Neural progenitor cell (in vitro differentiated cells): Measurements from ENCODE around the gene EIF4G3. TPM values are rescaled to one million over a fixed set of nuclear protein-coding genes. Genes with fewer than 3 reads are reported as not detected.

Experiments used
- DNase-seq: peaks from one replicate; pipeline ENCODE4 v3.0.0-alpha.2; 2016; ENCODE audit warnings: low spot score
- H2AFZ ChIP-seq: fragments of 200-600 bp; sonication (generic); replicated peaks from 2 replicates; pipeline ENCODE4 v1.6.1; 2016; ENCODE audit warnings: antibody characterized with exemption
- H3F3A ChIP-seq: fragments of 200-600 bp; sonication (generic); 2 replicates; pipeline ENCODE4 v1.6.1; 2016; ENCODE audit warnings: antibody characterized with exemption, low read depth
- H3K27ac ChIP-seq: fragments of 200-600 bp; sonication (generic); 2 replicates; pipeline ENCODE4 v1.5.1; 2016; ENCODE audit warnings: mild to moderate bottlenecking
- H3K27me3 ChIP-seq: fragments of 200-600 bp; sonication (generic); 2 replicates; pipeline ENCODE4 v1.6.1; 2016; ENCODE audit warnings: mild to moderate bottlenecking, moderate library complexity
- H3K36me3 ChIP-seq: fragments of 200-600 bp; sonication (generic); 2 replicates; pipeline ENCODE4 v1.5.1; 2016
- H3K4me1 ChIP-seq: fragments of 200-600 bp; sonication (generic); 2 replicates; pipeline ENCODE4 v1.6.1; 2016; ENCODE audit warnings: mixed run types
- H3K4me2 ChIP-seq: fragments of 200-600 bp; sonication (generic); 2 replicates; pipeline ENCODE4 v1.6.1; 2016
- H3K4me3 ChIP-seq: fragments of 200-600 bp; sonication (generic); 2 replicates; pipeline ENCODE4 v1.5.1; 2016
- H3K79me2 ChIP-seq: fragments of 200-600 bp; sonication (generic); 2 replicates; pipeline ENCODE4 v1.6.1; 2016; ENCODE audit warnings: low read depth
- H3K9ac ChIP-seq: fragments of 200-600 bp; sonication (generic); 2 replicates; pipeline ENCODE4 v1.6.1; 2016
- H3K9me3 ChIP-seq: fragments of 200-600 bp; sonication (generic); 2 replicates; pipeline ENCODE4 v1.5.1; 2016; ENCODE audit warnings: low read depth
- H4K20me1 ChIP-seq: fragments of 200-600 bp; sonication (generic); 2 replicates; pipeline ENCODE4 v1.6.1; 2016; ENCODE audit warnings: low read depth
- H3K27ac Mint-ChIP-seq: 3 replicates; pipeline ENCODE4 v1.8.0; 2021; ENCODE audit warnings: mixed read lengths
- H3K27me3 Mint-ChIP-seq: 2 replicates; pipeline ENCODE4 v1.8.0; 2022; ENCODE audit warnings: low read depth, mild to moderate bottlenecking, inconsistent platforms, moderate library complexity, mixed read lengths; ENCODE audit not compliant: insufficient read depth
- H3K36me3 Mint-ChIP-seq: 3 replicates; pipeline ENCODE4 v1.8.0; 2021; ENCODE audit warnings: mixed read lengths
- H3K4me1 Mint-ChIP-seq: 3 replicates; pipeline ENCODE4 v1.8.0; 2021; ENCODE audit warnings: mixed read lengths
- H3K4me3 Mint-ChIP-seq: 3 replicates; pipeline ENCODE4 v1.8.0; 2021; ENCODE audit warnings: mild to moderate bottlenecking, moderate library complexity, mixed read lengths
- H3K9me3 Mint-ChIP-seq: 3 replicates; pipeline ENCODE4 v1.8.0; 2020; ENCODE audit warnings: mixed read lengths
- CTCF ChIP-seq: fragments of 200-600 bp; sonication (generic); IDR thresholded peaks from 2 replicates; pipeline ENCODE4 v1.5.1; 2017; ENCODE audit warnings: antibody characterized with exemption, mild to moderate bottlenecking
- EZH2 ChIP-seq: fragments of 200-600 bp; sonication (generic); IDR thresholded peaks from 2 replicates; pipeline ENCODE4 v1.6.1; 2017; ENCODE audit warnings: antibody characterized with exemption, mild to moderate bottlenecking, moderate library complexity
- EZH2phosphoT487 ChIP-seq: fragments of 200-600 bp; sonication (generic); IDR thresholded peaks from 2 replicates; pipeline ENCODE4 v1.6.1; 2017; ENCODE audit warnings: antibody characterized with exemption
- total RNA-seq: library from RNA; depleted of rRNA; stranded (reverse); fragments of >200 nt; gene quantifications from 2 replicates; pipeline ENCODE4 v1.2.3, GENCODE V29; 2015; ENCODE audit warnings: low replicate concordance

EIF4G3 gene
- total RNA-seq, 1 donor from 2014 or later = 73.4 TPM

- TF ChIP-seq EZH2phosphoT487 (no peak), EZH2 (no peak), CTCF (no peak)
- Histone ChIP-seq H4K20me1 (no peaks in the 10 kb centered on the region), H3K79me2 (no peaks in the 10 kb centered on the region), H3K4me1 (no peaks in the 10 kb centered on the region), H3K4me3 (no peak overlapping the region), H2AFZ (no peak overlapping the region), H3K9me3 (no peaks in the 10 kb centered on the region), H3K4me2 (no peak overlapping the region), H3K27me3 (no peaks in the 10 kb centered on the region), H3K9ac (no peak overlapping the region), H3F3A (peaks cover 4% of the 10 kb centered on the region), H3K27ac (no peak overlapping the region), H3K36me3 (peaks cover 4% of the 10 kb centered on the region)
- H3K27ac Mint-ChIP-seq = no peak overlapping the region
- peaks cover 2% of the 10 kb centered on the region for H3K27me3 Mint-ChIP-seq
- DNase-seq = no peak
- no peaks in the 10 kb centered on the region for H3K4me1 Mint-ChIP-seq
- no peaks in the 10 kb centered on the region for H3K9me3 Mint-ChIP-seq
- H3K36me3 Mint-ChIP-seq = peaks cover 18% of the 10 kb centered on the region
- no peak overlapping the region for H3K4me3 Mint-ChIP-seq
Measured at GRCh38 chr1:20884513-20884912, 292.2 kb downstream of the EIF4G3 start.

GRCh38 chr1:20883766-20884165 is 292.9 kb downstream of the EIF4G3 start:
- Histone ChIP-seq H3K36me3 (peaks cover 10% of the 10 kb centered on the region), H3K79me2 (no peaks in the 10 kb centered on the region), H3K9ac (no peak overlapping the region), H3K4me2 (no peak overlapping the region), H3F3A (peaks cover 4% of the 10 kb centered on the region), H3K9me3 (no peaks in the 10 kb centered on the region), H3K27me3 (no peaks in the 10 kb centered on the region), H3K4me1 (no peaks in the 10 kb centered on the region), H3K4me3 (no peak overlapping the region), H2AFZ (no peak overlapping the region), H4K20me1 (no peaks in the 10 kb centered on the region), H3K27ac (no peak overlapping the region)
- H3K4me1 Mint-ChIP-seq = no peaks in the 10 kb centered on the region
- TF ChIP-seq CTCF (no peak), EZH2 (no peak), EZH2phosphoT487 (no peak)
- H3K27ac Mint-ChIP-seq = no peak overlapping the region
- H3K4me3 Mint-ChIP-seq = no peak overlapping the region
- no peak for DNase-seq
- H3K9me3 Mint-ChIP-seq = no peaks in the 10 kb centered on the region
- H3K36me3 Mint-ChIP-seq = peaks cover 20% of the 10 kb centered on the region
- no peaks in the 10 kb centered on the region for H3K27me3 Mint-ChIP-seq

GRCh38 chr1:20882837-20883236 is 293.9 kb downstream of the EIF4G3 start:
- Histone ChIP-seq H3K79me2 (no peaks in the 10 kb centered on the region), H3K4me2 (no peak overlapping the region), H3K4me3 (no peak overlapping the region), H4K20me1 (no peaks in the 10 kb centered on the region), H3K27ac (no peak overlapping the region), H3K9me3 (no peaks in the 10 kb centered on the region), H3K9ac (no peak overlapping the region), H2AFZ (no peak overlapping the region), H3K4me1 (no peaks in the 10 kb centered on the region), H3K27me3 (no peaks in the 10 kb centered on the region), H3F3A (peaks cover 4% of the 10 kb centered on the region), H3K36me3 (peaks cover 14% of the 10 kb centered on the region)
- Mint-ChIP-seq H3K27ac (no peak overlapping the region), H3K4me3 (no peak overlapping the region), H3K36me3 (peaks cover 26% of the 10 kb centered on the region), H3K4me1 (no peaks in the 10 kb centered on the region), H3K27me3 (no peaks in the 10 kb centered on the region), H3K9me3 (no peaks in the 10 kb centered on the region)
- no peak for DNase-seq
- TF ChIP-seq EZH2phosphoT487 (no peak), CTCF (no peak), EZH2 (no peak)
